Measurements from ENCODE around the gene RFC2. TPM values are rescaled to one million over a fixed set of nuclear protein-coding genes. Genes with fewer than 3 reads are reported as not detected.
"Not testable (repeated sequence)": the region's sequence is repeated elsewhere in the genome, so short reads cannot be mapped to it uniquely, and the experiment has no call there.

RFC2 gene
- total RNA-seq, 1 donor from 2014 or later = 10.5 TPM

- intact Hi-C loops (cut with micrococcal nuclease) = no loop called here
- ATAC-seq = no peak
- DNase-seq = no peak
Measured at GRCh38 chr7:74199551-74200355, 54.4 kb downstream of the RFC2 start.

- DNase-seq = no peak
- intact Hi-C loops (cut with micrococcal nuclease) = no loop called here
- ATAC-seq = no peak
Measured at GRCh38 chr7:74197449-74198124, 56.6 kb downstream of the RFC2 start.

GRCh38 chr7:74195968-74196654 is 58.1 kb downstream of the RFC2 start:
- intact Hi-C loops (cut with micrococcal nuclease); DNase-seq: not testable (repeated sequence)
- peak; percentile 24 for ATAC-seq

GRCh38 chr7:74195139-74195860 is 58.9 kb downstream of the RFC2 start:
- intact Hi-C loops (cut with micrococcal nuclease); DNase-seq: not testable (repeated sequence)
- ATAC-seq = peak; percentile 24

- DNase-seq = no peak
- intact Hi-C loops (cut with micrococcal nuclease) = no loop called here
- ATAC-seq = no peak
Measured at GRCh38 chr7:74194686-74195085, 59.5 kb downstream of the RFC2 start.

- intact Hi-C loops (cut with micrococcal nuclease) = no loop called here
- ATAC-seq (no peak), DNase-seq (no peak)
Measured at GRCh38 chr7:74193913-74194312, 60.3 kb downstream of the RFC2 start.

GRCh38 chr7:74193054-74193453 is 61.1 kb downstream of the RFC2 start:
- intact Hi-C loops (cut with micrococcal nuclease) = no loop called here
- ATAC-seq (no peak), DNase-seq (no peak)

GRCh38 chr7:74191231-74191630 is 63.0 kb downstream of the RFC2 start:
- no peak for DNase-seq
- no peak for ATAC-seq
- intact Hi-C loops (cut with micrococcal nuclease) = no loop called here

- intact Hi-C loops (cut with micrococcal nuclease) = no loop called here
- no peak for ATAC-seq
- DNase-seq = no peak
Measured at GRCh38 chr7:74190259-74190658, 63.9 kb downstream of the RFC2 start.

- DNase-seq = no peak
- intact Hi-C loops (cut with micrococcal nuclease) = no loop called here
- ATAC-seq = peak; percentile 81
Measured at GRCh38 chr7:74187915-74188675, 66.1 kb downstream of the RFC2 start.

- no peak for ATAC-seq
- DNase-seq = no peak
- intact Hi-C loops (cut with micrococcal nuclease) = no loop called here
Measured at GRCh38 chr7:74185636-74186035, 68.6 kb downstream of the RFC2 start.

GRCh38 chr7:74185016-74185415 is 69.2 kb downstream of the RFC2 start:
- DNase-seq = no peak
- intact Hi-C loops (cut with micrococcal nuclease) = no loop called here
- no peak for ATAC-seq

- ATAC-seq = peak; percentile 19
- intact Hi-C loops (cut with micrococcal nuclease) = loop anchor here (5.0 kb wide), 1 partner anchor 538 kb away; no protein-coding TSS in a partner anchor
Measured at GRCh38 chr7:74183653-74184450, 70.3 kb downstream of the RFC2 start.

GRCh38 chr7:74183142-74183541 is 71.1 kb downstream of the RFC2 start:
- ATAC-seq = peak; percentile 46
- intact Hi-C loops (cut with micrococcal nuclease) = loop anchor here (5.0 kb wide), 1 partner anchor 539 kb away; no protein-coding TSS in a partner anchor

More at GRCh38 chr7:74183653-74184450, 70.3 kb downstream of the RFC2 start:
- DNase-seq = no peak

GRCh38 chr7:74182453-74183090 is 71.6 kb downstream of the RFC2 start:
- peak; percentile 22 for ATAC-seq
- intact Hi-C loops (cut with micrococcal nuclease) = loop anchor here (5.0 kb wide), 1 partner anchor 540 kb away; no protein-coding TSS in a partner anchor
- DNase-seq = no peak

More at GRCh38 chr7:74183142-74183541, 71.1 kb downstream of the RFC2 start:
- no peak for DNase-seq

- ATAC-seq (no peak), DNase-seq (no peak)
- intact Hi-C loops (cut with micrococcal nuclease) = loop anchor here (5.0 kb wide), 1 partner anchor 540 kb away; no protein-coding TSS in a partner anchor
Measured at GRCh38 chr7:74181821-74182220, 72.4 kb downstream of the RFC2 start.

Measured in left ventricle myocardium superior (tissue), 1 donor.